ENCODE results near the gene SH2B3. TPM values are rescaled to one million over a fixed set of nuclear protein-coding genes. Genes with fewer than 3 reads are reported as not detected.

SH2B3 gene
- polyA plus RNA-seq, 1 donor from 2014 or later: 3.0 TPM

GRCh38 chr12:111366075-111366474, 39.6 kb upstream of the SH2B3 start:
- Histone ChIP-seq H3K27ac (ENCODE audit: low read length) (no peak overlapping the region), H3K9me3 (ENCODE audit: low read length) (no peaks in the 10 kb centered on the region), H3K79me2 (replicated peaks; ENCODE audit: insufficient read depth, low read length) (peaks cover 21% of the 10 kb centered on the region), H4K20me1 (ENCODE audit: insufficient read depth) (no peaks in the 10 kb centered on the region), H3F3A (ENCODE audit: insufficient read depth, low read length, poor library complexity, severe bottlenecking) (no peaks in the 10 kb centered on the region), H3K4me2 (ENCODE audit: low read length) (no peak overlapping the region), H3K4me3 (ENCODE audit: low read length) (no peak overlapping the region), H3K9ac (ENCODE audit: low read length) (no peak overlapping the region), H3K9me2 (ENCODE audit: insufficient read depth, low read length) (no peaks in the 10 kb centered on the region), H2AFZ (ENCODE audit: low read depth, low read length) (no peak overlapping the region), H3K27me3 (ENCODE audit: insufficient read depth, low read depth, low read length) (no peaks in the 10 kb centered on the region), H3K36me3 (ENCODE audit: insufficient read depth, low read length) (no peaks in the 10 kb centered on the region)
- no peak for TF ChIP-seq MXI1 (conservative IDR thresholded peaks at IDR 0.05; ENCODE audit: poor library complexity, severe bottlenecking)
- TF ChIP-seq TAF1 (IDR thresholded peaks at IDR 0.05; ENCODE audit: low read depth): no peak
- no peak for TF ChIP-seq CTCF (IDR thresholded peaks at IDR 0.05; ENCODE audit: poor library complexity, severe bottlenecking)
- no peak for TF ChIP-seq REST (IDR thresholded peaks at IDR 0.05; ENCODE audit: borderline replicate concordance)
- TF ChIP-seq POLR2AphosphoS5 (IDR thresholded peaks at IDR 0.05): no peak

- H3K27me3 ChIP-seq (ENCODE audit: insufficient read depth, low read depth, low read length): no peaks in the 10 kb centered on the region
- no peak overlapping the region for H2AFZ ChIP-seq (ENCODE audit: low read depth, low read length)
- TF ChIP-seq CTCF (IDR thresholded peaks at IDR 0.05; ENCODE audit: poor library complexity, severe bottlenecking) (no peak), POLR2AphosphoS5 (IDR thresholded peaks at IDR 0.05) (no peak), REST (IDR thresholded peaks at IDR 0.05; ENCODE audit: borderline replicate concordance) (no peak), EP300 (conservative IDR thresholded peaks at IDR 0.05; ENCODE audit: poor library complexity, severe bottlenecking) (no peak), SMC3 (conservative IDR thresholded peaks at IDR 0.05; ENCODE audit: poor library complexity) (no peak), RAD21 (conservative IDR thresholded peaks at IDR 0.05) (no peak), MXI1 (conservative IDR thresholded peaks at IDR 0.05; ENCODE audit: poor library complexity, severe bottlenecking) (no peak), TAF1 (IDR thresholded peaks at IDR 0.05; ENCODE audit: low read depth) (no peak), EZH2 (IDR thresholded peaks at IDR 0.05; ENCODE audit: borderline replicate concordance, insufficient read depth, low read length, poor library complexity, severe bottlenecking) (no peak)
- H3K79me2 ChIP-seq (replicated peaks; ENCODE audit: insufficient read depth, low read length): peaks cover 21% of the 10 kb centered on the region
- H3K4me3 ChIP-seq (ENCODE audit: low read length): no peak overlapping the region
- H3K9ac ChIP-seq (ENCODE audit: low read length): no peak overlapping the region
- no peaks in the 10 kb centered on the region for H3K36me3 ChIP-seq (ENCODE audit: insufficient read depth, low read length)
- no peaks in the 10 kb centered on the region for H4K20me1 ChIP-seq (ENCODE audit: insufficient read depth)
- no peaks in the 10 kb centered on the region for H3K9me2 ChIP-seq (ENCODE audit: insufficient read depth, low read length)
- H3K4me2 ChIP-seq (ENCODE audit: low read length): no peak overlapping the region
- no peaks in the 10 kb centered on the region for H3K9me3 ChIP-seq (ENCODE audit: low read length)
- H3K27ac ChIP-seq (ENCODE audit: low read length): no peak overlapping the region
- H3F3A ChIP-seq (ENCODE audit: insufficient read depth, low read length, poor library complexity, severe bottlenecking): no peaks in the 10 kb centered on the region
Measured at GRCh38 chr12:111366583-111366982, 39.1 kb upstream of the SH2B3 start.

All from neural cell (in vitro differentiated cells).